ENCODE measurements around the gene SEMA6A.
A peak's percentile ranks its signal among the peaks of the same experiment; 100 is the strongest.

SEMA6A gene

DNA sequence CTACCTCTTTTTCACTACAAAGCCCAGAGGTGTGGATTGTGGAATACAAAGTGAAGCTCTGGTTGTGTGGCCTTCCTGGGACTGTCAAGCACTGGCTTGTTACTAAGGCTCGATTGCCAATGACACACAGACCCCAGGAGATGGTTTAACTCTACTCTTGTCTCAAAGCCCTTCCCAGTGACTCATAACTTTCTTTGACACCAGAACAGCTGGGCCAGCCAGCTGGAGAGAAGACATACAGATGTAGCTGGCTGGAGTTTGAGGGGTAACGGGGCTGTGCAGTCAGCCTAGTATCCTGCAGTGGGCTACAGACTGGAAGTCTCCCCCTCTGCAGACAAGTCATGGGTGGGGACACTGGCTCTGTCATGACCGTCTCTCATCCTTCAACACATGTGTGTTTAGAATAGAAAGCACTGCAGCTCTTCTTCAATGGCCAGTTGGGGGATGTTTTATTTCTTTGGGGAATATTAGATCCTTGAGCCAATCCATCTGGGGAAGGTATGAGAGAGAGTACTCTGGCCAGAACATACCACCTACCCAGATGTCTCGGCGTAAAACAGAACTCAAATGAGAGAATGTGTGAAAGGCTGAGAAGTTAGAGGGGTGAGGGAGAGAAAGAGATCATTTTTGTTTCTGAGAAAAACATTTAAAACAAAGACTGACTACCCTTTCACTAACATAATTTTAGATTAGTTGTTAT lies 53.3 kb downstream of the SEMA6A start:
- no peak for DNase-seq

DNA sequence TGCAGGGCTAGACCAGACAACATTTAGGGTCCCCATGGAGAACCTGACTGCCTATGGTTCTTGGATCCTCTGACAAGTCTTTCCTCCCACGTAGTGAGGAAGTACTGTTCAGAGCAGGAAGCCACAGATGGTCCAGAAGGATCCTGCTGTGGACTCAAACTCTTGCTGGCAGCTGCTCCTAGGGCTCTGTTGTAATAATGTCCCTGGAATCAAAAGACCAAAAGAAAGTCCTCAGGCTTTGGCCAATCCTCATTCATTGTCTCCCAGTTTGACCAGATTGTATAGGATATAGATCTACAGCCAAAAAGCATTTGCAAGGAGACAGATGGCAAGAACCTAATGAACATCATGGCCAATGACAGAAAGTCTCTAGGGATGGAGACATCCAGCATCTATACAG lies 53.9 kb downstream of the SEMA6A start:
- no peak for DNase-seq

DNA sequence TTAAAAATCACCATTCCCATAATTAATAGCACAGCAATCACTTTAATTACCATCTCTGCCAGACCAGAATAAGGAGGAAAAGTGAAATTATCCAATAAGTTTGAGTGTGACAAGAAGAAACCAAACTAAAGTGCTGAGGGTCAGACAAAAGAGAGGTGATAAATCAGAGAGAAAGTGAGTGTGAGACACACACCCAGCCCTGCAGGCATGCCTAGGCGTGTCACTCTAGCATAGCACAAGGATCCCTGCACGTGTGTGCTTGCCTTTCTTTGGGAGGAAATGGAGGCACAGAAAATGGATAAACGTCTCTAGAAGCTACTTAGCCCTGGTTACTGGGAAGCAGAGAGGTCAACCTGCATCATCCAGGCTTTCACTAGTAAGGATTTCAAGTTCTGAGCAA lies 56.2 kb downstream of the SEMA6A start:
- DNase-seq = no peak

DNA sequence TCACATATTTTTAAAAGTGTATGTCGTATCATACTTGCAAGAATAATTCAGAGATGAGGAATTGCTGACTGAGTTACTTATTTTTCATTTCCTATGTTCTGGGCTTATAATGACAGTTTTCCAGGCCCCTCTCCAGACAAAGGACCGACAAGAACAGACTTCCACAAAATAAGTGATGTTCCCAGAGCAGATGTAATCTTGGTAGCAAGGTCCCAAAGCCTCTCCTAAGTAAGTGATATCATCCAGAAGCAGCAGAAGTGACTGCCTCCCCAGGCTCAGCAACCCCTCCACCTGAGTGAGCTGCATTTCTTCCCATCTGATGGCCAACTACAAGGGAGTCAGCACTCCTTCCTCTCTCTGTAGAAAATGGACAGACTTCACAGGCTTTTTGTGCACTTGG lies 57.1 kb downstream of the SEMA6A start:
- no peak for DNase-seq

DNA sequence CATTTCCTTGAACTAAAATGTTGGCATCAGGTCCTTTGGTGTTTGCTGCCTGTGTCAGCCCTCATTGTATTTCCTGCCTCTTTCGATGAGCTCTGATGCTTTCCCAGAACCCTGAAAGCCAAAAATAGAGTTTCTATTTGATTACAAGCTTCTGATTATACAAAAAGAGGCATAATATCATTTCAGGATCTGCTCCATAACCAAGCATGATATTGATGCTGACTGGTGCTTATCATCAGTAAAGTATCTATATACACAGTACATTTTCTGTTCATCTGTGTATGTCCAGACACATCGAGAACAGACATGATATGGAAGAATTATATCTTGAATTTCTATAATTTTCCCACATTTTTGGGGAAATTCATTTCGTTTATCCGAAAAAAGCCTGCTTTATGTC lies 58.6 kb downstream of the SEMA6A start:
- no peak for DNase-seq

DNA sequence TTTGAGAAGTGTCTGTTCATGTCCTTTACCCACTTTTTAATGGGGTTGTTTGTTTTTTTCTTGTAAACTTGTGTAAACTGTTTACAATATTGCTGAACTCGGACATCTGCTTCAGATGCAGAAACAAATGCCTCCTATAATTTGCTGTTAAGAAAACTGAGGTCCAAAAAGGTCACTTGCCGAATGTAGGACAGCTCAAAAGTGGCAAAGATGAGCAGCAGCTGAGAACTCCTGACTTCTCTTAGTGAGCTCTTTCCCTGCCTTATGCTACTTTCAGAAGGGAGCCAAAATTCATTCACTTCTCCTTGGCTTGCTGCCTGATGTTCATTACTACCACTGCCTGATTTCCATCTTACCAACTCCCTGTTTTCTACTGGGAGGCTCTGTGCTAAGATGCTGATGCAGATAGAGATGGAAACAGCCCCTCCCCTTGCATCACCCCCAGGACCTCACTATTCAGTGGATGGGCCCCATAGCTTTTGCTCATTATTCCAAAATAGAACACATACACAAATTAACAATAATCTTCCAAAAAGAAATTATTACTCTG lies 60.1 kb downstream of the SEMA6A start:
- DNase-seq = no peak

DNA sequence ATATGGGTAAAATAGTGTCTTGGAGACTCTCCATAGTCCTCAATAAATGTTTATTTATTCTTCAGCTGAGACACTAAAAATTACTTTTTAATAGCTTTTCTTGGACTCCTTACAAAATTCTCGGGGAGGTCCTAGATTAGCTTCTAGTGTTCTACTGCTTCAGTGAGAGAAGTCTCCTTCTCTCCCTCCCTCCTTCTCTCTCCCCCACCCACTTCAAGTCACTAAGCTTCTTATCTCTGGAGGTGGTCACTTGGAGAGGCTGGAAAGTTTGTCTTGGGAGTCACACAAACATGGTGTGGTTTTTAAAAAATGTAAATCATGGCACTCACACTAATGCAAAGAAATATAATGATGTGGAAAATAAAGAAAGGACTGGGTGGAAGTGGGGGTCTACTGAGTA lies 64.1 kb downstream of the SEMA6A start:
- no peak for DNase-seq

DNA sequence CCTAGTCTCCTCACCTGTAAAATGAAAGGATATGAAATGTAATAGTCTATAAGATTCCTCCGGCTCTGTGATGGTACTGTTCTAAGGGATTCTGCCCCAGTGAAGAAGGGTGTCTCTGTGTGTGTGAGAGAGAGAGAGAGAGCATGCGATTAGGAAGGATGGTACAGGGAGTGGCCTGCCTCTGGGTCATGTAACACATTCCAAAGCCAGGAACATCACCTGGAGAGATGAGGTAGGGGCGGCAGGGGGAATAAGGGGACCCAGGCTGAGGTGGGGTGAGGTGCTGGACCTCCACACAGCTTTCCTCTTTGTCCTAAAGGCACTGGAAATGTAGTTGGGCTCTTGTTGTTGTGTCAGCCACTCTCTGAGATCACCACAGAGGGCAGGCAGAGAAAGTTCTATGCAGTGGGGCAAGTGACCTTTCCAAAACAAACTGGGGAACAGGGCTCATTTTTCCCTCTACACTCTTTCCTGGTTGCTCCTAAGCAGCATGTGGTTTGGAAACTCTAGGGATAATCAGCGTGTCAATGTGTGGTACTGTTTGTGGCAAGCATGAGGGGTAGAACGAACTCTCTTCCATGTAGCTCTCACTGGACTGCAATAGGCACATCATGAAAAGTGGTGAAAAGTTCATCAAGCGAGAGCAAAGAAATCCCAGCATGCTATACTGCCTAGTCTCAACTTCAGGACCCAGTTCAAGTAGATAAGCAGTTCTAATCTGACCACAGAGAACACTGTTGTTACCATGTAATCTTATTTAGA lies 65.0 kb downstream of the SEMA6A start:
- no peak for DNase-seq

DNA sequence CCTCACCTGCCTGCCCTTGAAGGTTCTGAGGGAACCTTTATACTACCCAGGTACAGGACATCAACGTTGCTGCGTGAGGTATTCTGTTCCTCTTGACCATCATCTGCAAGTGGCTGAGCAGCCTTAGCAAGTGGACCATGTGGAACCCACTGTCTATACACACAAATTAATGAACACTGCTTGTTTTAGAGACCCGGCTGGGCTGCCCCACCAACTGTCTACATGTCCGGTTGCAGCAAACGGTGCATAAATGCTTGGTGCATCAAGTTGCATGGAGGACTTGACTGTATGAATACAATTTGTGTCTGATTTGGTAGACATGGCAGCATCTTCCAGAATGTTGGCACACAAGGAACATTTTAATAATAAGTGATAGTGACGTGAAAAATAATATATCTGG lies 65.8 kb downstream of the SEMA6A start:
- no peak for DNase-seq

DNA sequence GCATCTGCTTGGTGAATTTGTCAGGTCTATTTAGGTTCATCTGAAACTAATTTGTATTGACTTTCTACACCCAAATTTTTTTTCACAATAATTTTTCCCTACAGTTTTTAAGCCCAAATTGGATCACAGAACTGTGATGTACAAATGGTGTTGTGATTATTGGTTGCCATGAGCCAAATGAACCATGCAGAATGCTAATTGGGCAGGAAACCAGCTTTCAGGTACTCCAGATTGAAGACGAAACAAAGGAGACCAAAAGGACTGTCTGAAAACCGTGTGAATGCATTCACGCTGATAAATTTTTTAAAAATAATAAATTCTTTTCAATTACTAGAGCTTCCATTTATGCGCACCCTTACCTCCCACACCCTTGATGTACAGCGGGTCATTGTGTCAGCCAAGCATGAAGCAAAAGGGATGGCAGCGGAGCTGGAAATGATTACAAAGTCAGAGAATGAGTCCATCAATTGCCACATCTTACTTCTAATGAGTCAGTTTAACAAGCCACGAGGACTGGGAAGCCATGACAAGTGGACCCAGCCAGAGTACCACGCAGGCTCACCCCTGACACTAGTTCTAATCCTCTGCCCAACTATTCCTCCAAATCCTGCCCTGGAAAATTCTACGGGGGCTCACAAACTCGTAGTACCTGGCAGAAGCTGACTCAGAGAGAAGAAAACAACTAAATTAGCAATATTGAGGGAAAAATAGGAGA lies 66.5 kb downstream of the SEMA6A start:
- no peak for DNase-seq

DNA sequence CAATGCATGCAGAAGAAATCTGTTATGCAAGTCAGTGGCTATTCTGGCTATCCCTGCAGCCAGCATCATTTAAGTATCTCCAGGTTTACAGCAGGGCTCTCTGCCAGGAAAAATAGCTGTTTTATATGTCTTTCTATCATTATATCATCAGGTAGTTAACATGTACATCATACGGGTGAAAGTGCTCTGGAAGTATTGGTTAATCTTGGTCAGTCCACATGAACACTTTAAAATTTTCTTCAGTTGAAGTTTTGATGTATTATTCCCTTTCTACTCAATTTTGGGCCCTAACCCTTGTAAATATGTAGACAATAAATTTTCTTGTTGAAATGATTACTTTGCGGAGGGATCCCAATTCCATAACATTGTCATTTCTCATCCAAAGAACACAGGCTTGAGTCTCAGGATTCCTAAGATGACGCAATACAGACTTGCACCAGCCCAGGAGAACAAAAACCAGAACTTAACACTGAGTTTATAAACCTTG lies 67.5 kb downstream of the SEMA6A start:
- no peak for DNase-seq

DNA sequence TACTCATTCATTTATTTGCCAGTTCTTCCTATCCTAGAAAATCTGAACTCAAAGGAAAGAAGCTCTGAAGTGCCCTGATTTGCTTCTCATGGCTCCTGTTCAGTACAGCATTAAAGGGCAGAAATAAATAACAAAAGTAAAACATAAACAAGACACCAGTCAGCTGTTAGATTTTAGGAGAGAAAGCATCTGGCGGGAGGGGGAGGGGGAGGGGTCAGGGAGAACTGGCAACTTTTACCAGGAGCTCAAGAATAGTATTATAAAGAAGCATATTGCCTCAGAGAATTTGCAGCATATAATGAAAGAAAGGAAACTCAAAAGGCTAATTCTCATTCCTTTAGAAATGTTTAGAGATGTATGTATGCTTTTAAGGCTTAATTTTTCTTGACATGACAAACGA lies 68.1 kb downstream of the SEMA6A start:
- DNase-seq = no peak

DNA sequence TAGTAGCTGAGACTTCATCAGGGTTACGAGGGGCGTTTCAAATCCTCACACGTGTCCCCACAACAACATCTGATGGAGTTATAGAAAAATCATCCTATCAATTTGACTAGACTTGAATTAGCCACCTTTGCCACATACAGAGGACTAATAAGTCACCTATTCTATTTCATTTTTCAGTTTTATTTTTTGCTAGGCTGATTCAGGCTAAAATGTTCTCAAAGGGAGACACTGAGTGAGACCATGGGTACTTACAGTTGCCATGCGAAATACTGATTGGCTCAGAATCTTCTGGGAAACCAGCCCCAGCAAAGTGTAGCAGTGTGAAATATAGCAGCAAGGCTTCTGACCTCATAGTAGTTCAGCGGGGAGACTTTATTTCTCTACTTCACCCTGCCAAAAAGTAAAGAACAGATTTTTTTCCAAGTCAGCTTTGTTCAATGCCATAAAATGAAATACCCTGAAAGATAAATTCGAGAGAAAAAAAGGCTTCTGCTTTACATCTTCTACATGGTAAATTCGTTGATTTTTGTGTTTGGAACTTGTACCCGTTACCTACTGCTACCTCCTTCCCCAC lies 69.9 kb downstream of the SEMA6A start:
- no peak for DNase-seq

DNA sequence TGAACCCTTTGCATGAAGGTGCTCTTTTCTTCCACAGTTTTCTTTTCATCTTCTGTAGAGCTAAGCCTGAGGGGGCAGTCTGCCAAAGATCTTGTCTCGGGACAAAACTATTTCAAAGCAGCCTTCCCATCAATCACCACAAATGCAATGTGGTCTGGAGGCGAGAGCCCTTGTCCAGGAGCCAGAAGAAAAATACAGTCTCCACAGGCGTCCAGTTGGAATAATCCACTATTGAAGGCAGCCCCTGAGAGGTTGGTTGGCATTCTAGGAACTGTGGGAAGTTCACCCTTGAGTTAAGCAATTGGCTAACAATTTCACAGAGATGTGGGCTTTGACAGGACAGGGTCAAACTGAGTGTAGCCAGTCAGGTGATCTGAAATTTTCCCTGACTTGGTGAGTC lies 72.0 kb downstream of the SEMA6A start:
- no peak for DNase-seq

DNA sequence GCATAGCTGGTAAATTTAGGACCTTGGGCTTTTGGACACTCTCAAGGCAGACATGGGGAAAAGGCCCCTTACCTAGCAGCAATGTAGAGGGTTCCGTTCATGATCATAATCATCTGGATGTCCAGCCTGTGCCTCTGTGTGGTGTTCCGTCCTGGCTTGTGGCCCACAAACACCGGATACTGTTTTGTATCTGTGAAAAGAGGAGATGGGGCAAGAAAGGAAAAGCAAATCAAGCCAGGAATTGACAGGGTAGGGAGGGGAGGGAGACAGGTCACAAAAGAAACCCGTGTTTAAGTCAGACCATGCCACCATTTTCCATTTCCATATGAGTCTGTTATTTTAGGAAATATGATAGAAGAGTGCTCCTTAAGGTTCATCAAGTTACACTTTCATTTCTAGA lies 72.5 kb downstream of the SEMA6A start:
- DNase-seq = no peak

DNA sequence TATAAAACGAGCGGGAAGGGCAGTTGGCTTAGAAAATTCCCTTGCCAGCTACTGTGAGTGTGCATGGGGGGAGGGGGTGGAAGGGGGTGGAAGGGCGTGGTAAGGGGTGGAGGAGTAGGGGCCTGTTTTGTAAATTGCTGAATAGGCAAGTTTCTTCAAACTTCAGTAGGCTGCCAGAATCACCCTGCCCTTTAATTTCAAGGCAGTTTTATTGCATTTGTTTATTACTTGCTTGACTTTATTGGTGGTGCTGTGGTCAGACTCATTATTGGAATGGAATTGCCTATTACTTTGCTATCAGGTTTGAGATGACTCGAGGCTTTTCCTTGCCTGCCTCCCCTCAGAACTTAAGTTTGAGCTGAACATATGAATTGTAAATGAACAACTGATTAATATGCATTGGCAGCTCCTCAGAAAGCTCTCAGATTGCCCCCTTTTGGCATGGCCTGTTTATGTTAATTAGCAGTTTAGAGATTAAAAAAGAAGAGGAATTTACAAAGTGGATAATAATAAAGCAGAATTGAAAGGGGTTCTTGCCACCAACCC lies 76.0 kb downstream of the SEMA6A start:
- DNase-seq = no peak

DNA sequence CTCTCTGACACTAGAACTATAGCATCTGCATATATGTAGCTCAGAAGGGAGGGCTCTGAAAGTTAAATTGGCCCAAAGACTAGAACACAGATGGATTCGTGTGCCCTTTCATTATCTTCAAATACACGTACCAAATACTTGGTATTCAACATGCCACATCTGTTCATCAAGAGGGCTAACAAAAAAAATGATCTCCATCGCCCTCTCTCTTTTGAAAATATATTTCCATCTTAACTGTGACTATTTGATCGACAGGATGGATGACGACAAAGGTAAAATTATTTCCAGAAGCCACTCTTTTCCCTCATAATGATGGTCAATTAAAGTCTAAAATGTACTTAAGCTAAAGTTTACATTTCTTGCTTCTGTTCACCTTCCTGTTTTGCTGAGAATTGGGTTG lies 77.0 kb downstream of the SEMA6A start:
- no peak for DNase-seq

DNA sequence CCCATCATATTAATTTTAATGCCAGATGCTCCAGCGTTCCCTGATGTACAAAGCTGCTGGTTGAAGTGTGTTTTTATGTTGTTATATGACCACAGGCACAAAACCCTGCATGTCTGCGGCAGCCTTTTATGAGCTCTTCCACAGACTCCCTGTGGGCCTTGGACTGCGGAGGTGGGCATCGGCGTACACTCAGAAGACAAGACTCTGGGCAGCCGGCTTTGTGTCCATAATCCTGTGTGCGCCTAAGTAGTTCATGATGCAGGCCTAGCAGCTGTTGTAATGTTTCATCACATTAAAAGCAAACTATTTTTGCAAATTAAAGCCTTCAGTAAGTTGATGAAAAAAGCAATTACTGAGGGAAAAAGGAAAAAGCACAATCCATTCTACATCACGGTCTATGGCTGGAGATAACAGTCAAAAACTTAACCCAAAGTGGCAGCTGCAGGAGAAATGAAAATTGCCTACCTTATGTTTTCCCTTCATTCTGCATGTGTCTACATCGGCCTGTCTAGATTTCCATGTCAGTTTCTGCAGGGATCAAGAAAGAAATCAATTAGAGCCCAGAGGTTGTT lies 78.8 kb downstream of the SEMA6A start:
- no peak for DNase-seq

DNA sequence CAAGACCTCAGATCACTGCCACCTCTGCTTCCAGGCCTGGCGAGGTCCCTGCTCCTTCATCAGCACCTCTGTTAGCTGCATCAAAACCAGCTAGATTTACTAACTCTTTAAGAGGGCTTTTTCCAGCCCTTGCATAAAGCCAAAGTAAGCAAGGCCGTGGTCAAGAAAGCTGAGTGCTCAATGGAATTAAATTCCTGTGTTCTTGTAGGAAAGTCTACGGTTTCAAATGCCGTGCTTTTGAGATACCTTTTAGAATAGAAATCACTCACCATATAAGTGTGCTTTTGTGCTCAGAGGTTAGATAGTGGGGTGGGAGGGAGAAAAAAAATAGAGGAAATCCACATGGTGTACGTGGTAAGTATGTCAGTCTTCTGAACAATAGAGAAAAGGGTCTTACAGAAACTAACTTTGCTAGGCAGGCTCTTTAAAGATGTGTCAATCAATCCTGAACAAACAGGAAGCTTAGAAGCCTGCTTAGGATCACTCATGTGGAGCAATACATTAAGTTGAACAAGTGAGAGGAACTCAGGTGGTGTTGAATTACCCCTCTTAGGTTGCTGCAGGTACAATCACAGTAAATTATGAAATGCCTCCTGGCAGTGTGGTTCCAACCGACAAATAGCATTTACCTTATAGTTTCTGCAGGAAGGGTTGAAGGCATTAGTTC lies 79.7 kb downstream of the SEMA6A start:
- no peak for DNase-seq

DNA sequence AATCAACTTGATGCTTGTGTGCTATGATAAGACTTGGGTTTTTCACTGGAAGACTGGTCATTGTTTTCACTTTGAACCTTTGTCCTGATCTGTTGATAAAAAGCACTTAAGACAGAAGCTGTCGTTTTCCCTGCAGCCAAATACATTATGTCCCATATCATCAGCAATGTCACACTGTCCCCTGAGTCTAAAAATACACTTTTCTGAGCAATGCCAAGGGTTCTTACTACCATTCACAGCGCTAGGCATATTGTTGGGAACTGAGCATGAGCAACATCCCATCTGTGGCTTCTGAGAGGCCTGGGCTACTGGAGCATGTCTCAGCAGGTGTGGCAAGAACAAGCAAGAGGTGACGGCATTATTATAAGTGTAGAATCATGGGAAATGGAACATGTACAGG lies 81.8 kb downstream of the SEMA6A start:
- DNase-seq = no peak

DNA sequence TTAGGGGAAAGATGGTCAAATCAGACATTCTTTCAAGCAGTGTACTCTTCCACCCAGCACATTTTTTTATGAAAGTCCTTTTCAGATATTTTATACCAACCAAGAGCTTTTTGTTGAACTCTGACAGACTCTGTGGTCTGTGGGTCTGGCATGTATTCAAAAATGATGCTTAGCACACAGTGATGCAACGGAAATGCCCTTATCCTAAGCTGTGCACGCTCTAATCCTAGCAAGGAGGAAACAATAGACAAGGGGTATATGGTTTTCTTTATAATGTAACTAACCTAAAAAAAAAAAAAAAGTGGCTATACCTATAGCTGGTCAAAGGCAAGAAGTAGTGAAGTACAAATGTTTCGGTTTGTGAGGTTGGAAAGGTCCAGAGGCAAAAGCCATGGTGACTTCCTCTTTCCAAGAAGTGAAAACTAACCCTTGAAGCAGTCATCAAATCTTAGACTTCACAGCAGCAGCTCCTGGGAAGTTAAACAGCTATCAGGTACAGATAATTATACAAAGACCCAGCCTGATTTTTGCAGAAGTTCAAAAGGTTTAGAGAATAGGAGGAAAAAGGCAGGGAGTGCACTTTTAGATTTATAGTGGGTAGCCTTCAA lies 82.5 kb downstream of the SEMA6A start:
- peak in 1 of 2 donors; percentile 65 for DNase-seq
